ENCODE results near the gene SLC4A11.

GRCh38 chr20:3250091-3250504, 11.1 kb upstream of the SLC4A11 start:
- TF ChIP-seq CTCF (IDR thresholded peaks at IDR 0.05; ENCODE audit: low read depth, low read length) (peak; percentile 16; the same call in 1 of the 2 replicates), EZH2phosphoT487 (IDR thresholded peaks at IDR 0.05; ENCODE audit: low read depth) (no peak)
